Panc1 (cell line): ENCODE results near the gene SPAG6. TPM values are rescaled to one million over a fixed set of nuclear protein-coding genes. Genes with fewer than 3 reads are reported as not detected.

Experiments
- ATAC-seq: fragments of 200-7000 bp; cut with Tn5 transposase; 2 replicates; pipeline ENCODE4 v1.9.1; 2020; ENCODE audit warnings: mild to moderate bottlenecking, moderate library complexity
- BruUV-seq: library from RNA; stranded (reverse); fragments of 400-500 nt; replicated peaks from 2 replicates; lab custom pipeline; 2021; lab: Mats Ljungman, UMichigan
- CTCF ChIA-PET: fragments of 300-600 bp; sonication (Branson Sonifier 250); formaldehyde crosslinking; loops from one replicate; lab custom pipeline; 2022; ENCODE audit warnings: antibody characterized with exemption; lab: Charles Lee
- POLR2A ChIA-PET: fragments of 300-600 bp; sonication (Branson Sonifier 250); formaldehyde crosslinking; loops from one replicate; lab custom pipeline; 2022; ENCODE audit warnings: antibody characterized with exemption; lab: Charles Lee
- DNase-seq: peaks from one replicate; pipeline ENCODE4 v3.0.0-alpha.2; 2010; ENCODE audit warnings: low read depth, low spot score
- H3K27ac ChIP-seq: 2 replicates; pipeline ENCODE4 v1.5.1; 2011; ENCODE audit warnings: mild to moderate bottlenecking, low read length, inconsistent platforms
- H3K27me3 ChIP-seq: fragments of 200-500 bp; sonication (Bioruptor generic); 2 replicates; pipeline ENCODE4 v1.6.0; 2014; ENCODE audit warnings: low read length, inconsistent platforms; ENCODE audit not compliant: control insufficient read depth, insufficient read depth
- H3K36me3 ChIP-seq: fragments of 200-500 bp; sonication (Bioruptor generic); 2 replicates; pipeline ENCODE4 v1.5.1; 2014; ENCODE audit warnings: inconsistent platforms, mild to moderate bottlenecking, low read length, moderate library complexity; ENCODE audit not compliant: control insufficient read depth, insufficient read depth
- H3K4me1 ChIP-seq: 2 replicates; pipeline ENCODE4 v1.5.1; 2011; ENCODE audit warnings: inconsistent platforms, mild to moderate bottlenecking, low read length, moderate library complexity; ENCODE audit not compliant: control insufficient read depth, insufficient read depth
- H3K4me3 ChIP-seq, 2 experiments: 2 replicates each; pipeline ENCODE4 v1.5.1; 2011 to 2012; ENCODE audit warnings: low read depth in 2 of 2, low read length in 2 of 2, mild to moderate bottlenecking in 2 of 2, inconsistent platforms in 1 of 2, moderate library complexity in 1 of 2
- H3K9me3 ChIP-seq: fragments of 200-500 bp; sonication (Bioruptor generic); 2 replicates; pipeline ENCODE4 v1.5.1; 2014; ENCODE audit warnings: low read depth, mild to moderate bottlenecking, inconsistent platforms, low read length, moderate library complexity; ENCODE audit not compliant: control insufficient read depth, insufficient read depth
- CTCF ChIP-seq: fragments of 450-650 bp; IDR thresholded peaks from 2 replicates; pipeline ENCODE4 v1.5.1; 2017; ENCODE audit warnings: mild to moderate bottlenecking
- POLR2AphosphoS5 ChIP-seq: IDR thresholded peaks from 2 replicates; pipeline ENCODE4 v1.6.1; 2012; ENCODE audit warnings: mild to moderate bottlenecking, low read depth, low read length, moderate library complexity
- SIN3A ChIP-seq: IDR thresholded peaks from 2 replicates; pipeline ENCODE4 v1.6.1; 2012; ENCODE audit warnings: low read depth, mild to moderate bottlenecking, low read length, moderate library complexity, borderline replicate concordance; ENCODE audit not compliant: insufficient read depth
- TCF7L2 ChIP-seq: IDR thresholded peaks from 2 replicates; pipeline ENCODE4 v1.6.1; 2011; ENCODE audit warnings: mild to moderate bottlenecking, low read depth, low read length, inconsistent platforms
- in situ Hi-C: cut with HindIII; loops from 2 replicates; pipeline ENCODE4 v1.10.0; 2016; ENCODE audit warnings: low sequenced_read_pairs, low pct_unique_long_range_greater_than_20kb
- intact Hi-C: fragments of 100-400 bp; cut with micrococcal nuclease; formaldehyde crosslinking; loops from one replicate; pipeline ENCODE4 v1.10.0; 2022; ENCODE audit not compliant: unreplicated experiment
- total RNA-seq: library from RNA; stranded (reverse); gene quantifications from one replicate; pipeline ENCODE4 v1.2.1, GENCODE V29; 2021; ENCODE audit not compliant: unreplicated experiment
- TF ChIP-seq, protein P1 (sequence below), 2 experiments: IDR thresholded peaks; 2 replicates each; pipeline ENCODE4 v1.6.1; 2011 to 2012; ENCODE audit warnings: low read depth in 2 of 2, control low read depth in 1 of 2, low read length in 1 of 2, mild to moderate bottlenecking in 1 of 2, moderate library complexity in 1 of 2; ENCODE audit not compliant: insufficient read depth in 1 of 2

The SPAG6 gene
- total RNA-seq, 1 experiment from 2014 or later, result not detected

DNA sequence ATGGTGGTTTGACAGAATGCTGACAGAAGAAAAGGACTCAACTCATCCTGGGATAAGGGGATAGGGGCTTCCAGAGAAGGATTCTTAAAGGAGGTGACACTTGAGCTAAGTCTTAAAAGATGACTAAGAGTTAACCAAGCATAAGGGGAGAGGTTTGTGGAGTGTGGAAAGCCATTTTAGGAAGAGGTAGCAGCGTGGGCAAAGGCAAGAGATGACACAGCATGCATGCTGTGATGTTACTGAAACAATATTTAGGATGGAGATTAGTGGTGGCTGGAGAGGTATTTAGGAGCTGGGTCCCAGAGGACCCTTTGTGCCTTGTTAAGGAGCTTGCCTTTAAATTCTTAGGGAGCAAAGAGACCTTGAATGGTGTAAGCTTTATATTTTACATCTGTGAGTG is 65.1 kb downstream of the SPAG6 start:
- Histone ChIP-seq H3K9me3 (no peaks in the 10 kb centered on the region), H3K36me3 (no peaks in the 10 kb centered on the region), H3K27ac (no peak overlapping the region), H3K4me3 (no peak overlapping the region), H3K27me3 (no peaks in the 10 kb centered on the region; the same call in 1 of the 2 replicates), H3K4me1 (no peaks in the 10 kb centered on the region)
- CTCF ChIA-PET, result no interaction called here
- DNase-seq (no peak), ATAC-seq (no peak)
- no peak for TF ChIP-seq POLR2AphosphoS5
- no peak for TF ChIP-seq TCF7L2
- no peak for TF ChIP-seq SIN3A
- TF ChIP-seq, protein P1, sequence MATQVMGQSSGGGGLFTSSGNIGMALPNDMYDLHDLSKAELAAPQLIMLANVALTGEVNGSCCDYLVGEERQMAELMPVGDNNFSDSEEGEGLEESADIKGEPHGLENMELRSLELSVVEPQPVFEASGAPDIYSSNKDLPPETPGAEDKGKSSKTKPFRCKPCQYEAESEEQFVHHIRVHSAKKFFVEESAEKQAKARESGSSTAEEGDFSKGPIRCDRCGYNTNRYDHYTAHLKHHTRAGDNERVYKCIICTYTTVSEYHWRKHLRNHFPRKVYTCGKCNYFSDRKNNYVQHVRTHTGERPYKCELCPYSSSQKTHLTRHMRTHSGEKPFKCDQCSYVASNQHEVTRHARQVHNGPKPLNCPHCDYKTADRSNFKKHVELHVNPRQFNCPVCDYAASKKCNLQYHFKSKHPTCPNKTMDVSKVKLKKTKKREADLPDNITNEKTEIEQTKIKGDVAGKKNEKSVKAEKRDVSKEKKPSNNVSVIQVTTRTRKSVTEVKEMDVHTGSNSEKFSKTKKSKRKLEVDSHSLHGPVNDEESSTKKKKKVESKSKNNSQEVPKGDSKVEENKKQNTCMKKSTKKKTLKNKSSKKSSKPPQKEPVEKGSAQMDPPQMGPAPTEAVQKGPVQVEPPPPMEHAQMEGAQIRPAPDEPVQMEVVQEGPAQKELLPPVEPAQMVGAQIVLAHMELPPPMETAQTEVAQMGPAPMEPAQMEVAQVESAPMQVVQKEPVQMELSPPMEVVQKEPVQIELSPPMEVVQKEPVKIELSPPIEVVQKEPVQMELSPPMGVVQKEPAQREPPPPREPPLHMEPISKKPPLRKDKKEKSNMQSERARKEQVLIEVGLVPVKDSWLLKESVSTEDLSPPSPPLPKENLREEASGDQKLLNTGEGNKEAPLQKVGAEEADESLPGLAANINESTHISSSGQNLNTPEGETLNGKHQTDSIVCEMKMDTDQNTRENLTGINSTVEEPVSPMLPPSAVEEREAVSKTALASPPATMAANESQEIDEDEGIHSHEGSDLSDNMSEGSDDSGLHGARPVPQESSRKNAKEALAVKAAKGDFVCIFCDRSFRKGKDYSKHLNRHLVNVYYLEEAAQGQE (IDR thresholded peaks at IDR 0.05; ENCODE audit: insufficient read depth in 1 of 2, low read depth in 2 of 2, low read length in 1 of 2), result no peak
- TF ChIP-seq CTCF, result no peak
- POLR2A ChIA-PET, result no interaction called here
- intact Hi-C loops, result no loop called here
- in situ Hi-C loops, result no loop called here
- no TSS peak for BruUV-seq

DNA sequence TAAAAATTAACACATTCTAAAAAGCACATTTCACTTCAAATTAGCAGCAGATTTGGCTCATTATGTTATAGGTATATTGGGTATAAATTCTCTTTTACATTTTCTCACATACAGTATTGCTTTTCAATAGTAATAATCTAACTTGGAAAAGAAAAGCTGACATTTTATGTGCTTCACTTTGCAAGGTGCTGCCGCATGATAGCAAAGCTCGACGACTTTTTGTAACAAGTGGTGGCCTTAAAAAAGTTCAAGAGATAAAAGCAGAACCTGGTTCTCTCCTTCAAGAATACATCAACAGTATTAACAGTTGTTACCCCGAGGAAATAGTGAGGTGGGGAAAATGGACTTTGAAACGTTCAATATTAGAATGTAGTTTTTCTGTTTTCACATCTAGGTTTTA is 65.5 kb downstream of the SPAG6 start:
- in situ Hi-C loops, result no loop called here
- DNase-seq (no peak), ATAC-seq (no peak)
- ChIA-PET CTCF (no interaction called here), POLR2A (no interaction called here)
- BruUV-seq, result no TSS peak
- H3K9me3 ChIP-seq, result no peaks in the 10 kb centered on the region
- H3K4me1 ChIP-seq, result no peaks in the 10 kb centered on the region
- no peaks in the 10 kb centered on the region for H3K36me3 ChIP-seq
- H3K27me3 ChIP-seq, result no peaks in the 10 kb centered on the region; the same call in 1 of the 2 replicates
- no peak overlapping the region for H3K4me3 ChIP-seq
- no peak overlapping the region for H3K27ac ChIP-seq
- intact Hi-C loops, result no loop called here
- TF ChIP-seq TCF7L2, result no peak
- no peak for TF ChIP-seq POLR2AphosphoS5
- TF ChIP-seq, protein P1 (IDR thresholded peaks at IDR 0.05; ENCODE audit: insufficient read depth in 1 of 2, low read depth in 2 of 2, low read length in 1 of 2), result no peak
- TF ChIP-seq CTCF, result no peak
- no peak for TF ChIP-seq SIN3A
